Stomach (tissue), 9 donors: ENCODE data around the gene GCHFR. TPM values are rescaled to one million over a fixed set of nuclear protein-coding genes. Genes with fewer than 3 reads are reported as not detected.

ENCODE experiments used
- DNase-seq, 2 donors: peaks; one replicate each; pipeline versions ENCODE4 v3.0.0 to v3.0.0-alpha.2; 2013 to 2019
- H3K27ac ChIP-seq, 5 donors: fragments of 200-600 bp in 4 of 5; sonication (generic) in 4 of 5; one replicate each; pipeline ENCODE4 v1.5.1; 2013 to 2019; ENCODE audit warnings: mild to moderate bottlenecking in 1 of 5, moderate library complexity in 1 of 5
- H3K27me3 ChIP-seq, 3 donors: fragments of 200-600 bp; sonication (generic); one replicate each; pipeline ENCODE4 v1.5.1; 2017 to 2019; ENCODE audit warnings: mixed run types in 1 of 3
- H3K36me3 ChIP-seq, 4 donors: fragments of 200-600 bp; sonication (generic); 1 replicate in 3 of 4; 2 replicates in 1 of 4; pipeline ENCODE4 v1.5.1; 2016 to 2019
- H3K4me1 ChIP-seq, 4 donors: fragments of 200-600 bp; sonication (generic); one replicate each; pipeline ENCODE4 v1.5.1; 2016 to 2019
- H3K4me3 ChIP-seq, 4 donors: fragments of 200-600 bp; sonication (generic) in 3 of 4; one replicate each; pipeline ENCODE4 v1.5.1; 2016 to 2019; ENCODE audit warnings: mild to moderate bottlenecking in 1 of 4
- H3K9me3 ChIP-seq, 4 donors: fragments of 200-600 bp; sonication (generic); one replicate each; pipeline ENCODE4 v1.5.1; 2016 to 2019
- EP300 ChIP-seq: sonication (generic); formaldehyde crosslinking; IDR thresholded peaks from one replicate; pipeline ENCODE4 v1.6.1; 2017; ENCODE audit warnings: antibody characterized with exemption
- POLR2A ChIP-seq, 4 donors: fragments of 450-650 bp; IDR thresholded peaks; one replicate each; pipeline ENCODE4 v1.6.1; 2016; ENCODE audit warnings: antibody characterized with exemption in 4 of 4, control low read depth in 2 of 4, mild to moderate bottlenecking in 1 of 4, moderate library complexity in 1 of 4
- POLR2AphosphoS5 ChIP-seq, 3 donors: sonication (generic); formaldehyde crosslinking; IDR thresholded peaks; one replicate each; pipeline ENCODE4 v1.6.1; 2016; ENCODE audit warnings: antibody characterized with exemption in 3 of 3
- WGBS, 5 donors: extraction: QIAGEN DNeasy Blood & Tissue Kit in 3 of 5; methylation state at CpG; one replicate each; pipeline versions ENCODE4 v1.1.5 to v1.1.7; 2013 to 2018; 5-methylcytosine and 5-hydroxymethylcytosine counted together
- intact Hi-C: fragments of 100-400 bp; cut with DNase I; formaldehyde crosslinking; loops from one replicate; pipeline ENCODE4 v1.15.1; 2023; ENCODE audit warnings: low total_unique reads
- polyA plus RNA-seq, 3 donors: library from polyadenylated mRNA; stranded (reverse); fragments of 200-250 nt; gene quantifications; one replicate each; pipeline ENCODE4 v1.2.3, GENCODE V29; 2013
- total RNA-seq, 5 donors: library from RNA; depleted of rRNA; stranded (reverse); fragments of >200 nt; gene quantifications; one replicate each; pipeline versions ENCODE4 v1.1.0 to v1.2.3, GENCODE V29; 2014 to 2016
- TF ChIP-seq, protein P1 (sequence below), 7 experiments: fragments of 450-650 bp in 4 of 7; fragments of 200-600 bp in 3 of 7; sonication (generic) in 3 of 7; IDR thresholded peaks; one replicate each; pipeline ENCODE4 v1.5.1; 2016 to 2019; ENCODE audit warnings: antibody characterized with exemption in 7 of 7, control low read depth in 2 of 7, mild to moderate bottlenecking in 1 of 7
- donor health status: healthy with polysubstance abuse.
- donor health status: Bipolar disorder and iron deficiency.
- donor health status: healthy.

Gene GCHFR
- total and polyA plus RNA-seq, 8 donors, result 1.3 to 37.4 (median 17.5) TPM; not detected in 2

DNA sequence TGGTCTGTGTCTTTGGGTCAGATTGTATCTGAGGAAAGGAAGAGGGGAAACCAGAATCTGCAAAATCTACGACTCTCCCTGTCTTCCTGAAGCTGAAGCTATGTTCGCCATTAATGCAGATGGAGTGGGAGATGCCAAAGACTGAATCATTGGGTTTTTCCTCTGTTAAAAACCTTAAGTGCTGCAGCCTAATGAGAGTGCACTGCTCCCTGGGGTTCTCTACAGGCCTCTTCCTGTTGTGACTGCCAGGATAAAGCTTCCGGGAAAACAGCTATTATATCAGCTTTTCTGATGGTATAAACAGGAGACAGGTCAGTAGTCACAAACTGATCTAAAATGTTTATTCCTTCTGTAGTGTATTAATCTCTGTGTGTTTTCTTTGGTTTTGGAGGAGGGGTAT is 32.8 kb upstream of the GCHFR start:
- no peaks in the 10 kb centered on the region for H3K27me3 ChIP-seq
- peaks cover 4 to 68% (median 45%) of the 10 kb centered on the region in 4 donors for H3K36me3 ChIP-seq
- no peak overlapping the region for H3K4me3 ChIP-seq
- H3K4me1 ChIP-seq, result no peaks in the 10 kb centered on the region
- H3K9me3 ChIP-seq, result no peaks in the 10 kb centered on the region
- TF ChIP-seq, protein P1, sequence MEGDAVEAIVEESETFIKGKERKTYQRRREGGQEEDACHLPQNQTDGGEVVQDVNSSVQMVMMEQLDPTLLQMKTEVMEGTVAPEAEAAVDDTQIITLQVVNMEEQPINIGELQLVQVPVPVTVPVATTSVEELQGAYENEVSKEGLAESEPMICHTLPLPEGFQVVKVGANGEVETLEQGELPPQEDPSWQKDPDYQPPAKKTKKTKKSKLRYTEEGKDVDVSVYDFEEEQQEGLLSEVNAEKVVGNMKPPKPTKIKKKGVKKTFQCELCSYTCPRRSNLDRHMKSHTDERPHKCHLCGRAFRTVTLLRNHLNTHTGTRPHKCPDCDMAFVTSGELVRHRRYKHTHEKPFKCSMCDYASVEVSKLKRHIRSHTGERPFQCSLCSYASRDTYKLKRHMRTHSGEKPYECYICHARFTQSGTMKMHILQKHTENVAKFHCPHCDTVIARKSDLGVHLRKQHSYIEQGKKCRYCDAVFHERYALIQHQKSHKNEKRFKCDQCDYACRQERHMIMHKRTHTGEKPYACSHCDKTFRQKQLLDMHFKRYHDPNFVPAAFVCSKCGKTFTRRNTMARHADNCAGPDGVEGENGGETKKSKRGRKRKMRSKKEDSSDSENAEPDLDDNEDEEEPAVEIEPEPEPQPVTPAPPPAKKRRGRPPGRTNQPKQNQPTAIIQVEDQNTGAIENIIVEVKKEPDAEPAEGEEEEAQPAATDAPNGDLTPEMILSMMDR (IDR thresholded peaks at IDR 0.05), result no peak
- no peak for TF ChIP-seq EP300
- no peak for TF ChIP-seq POLR2A (IDR thresholded peaks at IDR 0.05)
- TF ChIP-seq POLR2AphosphoS5 (IDR thresholded peaks at IDR 0.05), result no peak
- DNase-seq, result peak in 1 of 2 donors; percentile 20
- WGBS, 5 donors, result 63 to 89% (median 79%) methylated on average over 3 of the region's 3 CpGs
- H3K27ac ChIP-seq, result no peak overlapping the region
- intact Hi-C loops, result no loop called here

DNA sequence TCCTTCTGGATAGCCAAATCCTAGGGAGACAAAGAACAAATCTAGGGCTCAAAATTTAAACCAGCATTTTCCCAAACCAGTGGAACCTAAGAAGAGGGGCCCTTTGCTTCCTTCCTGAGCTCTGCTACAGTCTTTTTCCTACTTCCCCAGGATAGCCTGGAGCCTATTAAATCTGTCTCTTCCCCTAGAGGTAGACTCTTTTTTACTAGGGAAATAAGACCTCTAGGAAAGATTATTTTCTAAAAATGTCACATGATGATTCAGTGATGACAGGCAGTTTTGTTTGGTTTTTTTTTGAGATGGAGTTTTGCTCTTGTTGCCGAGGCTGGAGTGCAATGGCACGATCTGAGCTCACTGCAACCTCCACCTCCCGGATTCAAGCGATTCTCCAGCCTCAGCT is 27.3 kb upstream of the GCHFR start:
- H3K4me3 ChIP-seq, result no peak overlapping the region
- H3K36me3 ChIP-seq, result peaks cover 43 to 100% (median 96%) of the 10 kb centered on the region in 4 donors
- H3K4me1 ChIP-seq, result no peaks in the 10 kb centered on the region
- DNase-seq, result no peak
- intact Hi-C loops, result no loop called here
- no peaks in the 10 kb centered on the region for H3K9me3 ChIP-seq
- WGBS, 5 donors, result 88 to 93% (median 91%) methylated on average over 4 of the region's 4 CpGs
- H3K27me3 ChIP-seq, result no peaks in the 10 kb centered on the region
- H3K27ac ChIP-seq, result no peak overlapping the region
- TF ChIP-seq EP300 (no peak), POLR2AphosphoS5 (IDR thresholded peaks at IDR 0.05) (no peak), POLR2A (IDR thresholded peaks at IDR 0.05) (no peak)
- TF ChIP-seq, protein P1 (IDR thresholded peaks at IDR 0.05), result no peak

DNA sequence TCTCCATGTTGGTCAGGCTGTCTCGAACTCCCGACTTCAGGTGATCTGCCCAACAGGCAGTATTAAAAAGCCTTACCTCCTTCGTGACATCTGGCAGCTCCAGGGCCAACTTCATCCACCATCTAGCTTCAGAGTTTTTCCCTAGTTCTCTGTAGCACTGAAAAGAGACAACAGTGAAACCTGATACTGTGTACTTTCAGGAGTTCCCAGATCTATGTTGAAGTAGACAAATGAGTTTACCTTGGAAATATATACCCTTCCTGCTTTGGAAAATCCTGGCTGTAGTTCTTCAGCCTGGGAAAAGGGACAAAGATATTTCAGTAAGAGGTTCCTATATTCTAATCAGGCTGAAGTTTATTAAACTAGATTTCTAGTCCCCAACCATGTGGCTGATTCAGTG is 26.8 kb upstream of the GCHFR start:
- TF ChIP-seq POLR2AphosphoS5 (IDR thresholded peaks at IDR 0.05) (no peak), POLR2A (IDR thresholded peaks at IDR 0.05) (no peak), EP300 (no peak)
- TF ChIP-seq, protein P1 (IDR thresholded peaks at IDR 0.05), result no peak

DNA sequence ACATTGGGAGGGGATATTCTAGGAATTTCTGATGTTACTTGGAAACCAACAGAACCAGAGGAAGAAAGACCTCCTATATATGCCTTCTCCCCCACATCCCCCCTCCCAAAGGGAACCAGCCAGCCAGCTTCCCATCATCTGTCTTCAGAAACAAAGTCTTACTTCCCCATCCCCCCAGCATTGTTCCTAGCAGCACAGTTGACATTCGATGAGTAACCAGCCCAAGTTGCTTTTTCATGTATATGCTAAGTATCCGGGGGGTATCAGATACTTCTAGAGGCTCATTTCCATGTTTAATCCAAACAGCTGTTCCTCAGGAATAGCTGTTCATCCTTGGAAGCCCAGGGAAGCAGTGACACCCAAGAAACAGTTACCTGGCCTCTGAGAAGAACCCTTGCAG is 24.8 kb upstream of the GCHFR start:
- H3K27me3 ChIP-seq, result no peaks in the 10 kb centered on the region
- TF ChIP-seq EP300, result no peak
- TF ChIP-seq, protein P1 (IDR thresholded peaks at IDR 0.05), result no peak
- no peak for TF ChIP-seq POLR2AphosphoS5 (IDR thresholded peaks at IDR 0.05)
- no peak for TF ChIP-seq POLR2A (IDR thresholded peaks at IDR 0.05)
- no peak overlapping the region for H3K4me3 ChIP-seq
- H3K36me3 ChIP-seq, result peaks cover 62 to 100% (median 100%) of the 10 kb centered on the region in 4 donors
- no peaks in the 10 kb centered on the region for H3K4me1 ChIP-seq
- DNase-seq, result no peak
- intact Hi-C loops, result no loop called here
- no peak overlapping the region for H3K27ac ChIP-seq
- no peaks in the 10 kb centered on the region for H3K9me3 ChIP-seq
- 40 to 78% (median 63%) methylated on average over 2 of the region's 2 CpGs for WGBS, 5 donors

More for the DNA sequence above, 26.8 kb upstream of the GCHFR start:
- Histone ChIP-seq H3K36me3 (peaks cover 43 to 100% (median 99%) of the 10 kb centered on the region in 4 donors), H3K9me3 (no peaks in the 10 kb centered on the region), H3K4me3 (no peak overlapping the region), H3K27me3 (no peaks in the 10 kb centered on the region), H3K27ac (no peak overlapping the region), H3K4me1 (no peaks in the 10 kb centered on the region)
- intact Hi-C loops, result no loop called here
- 56 to 82% (median 70%) methylated on average over 3 of the region's 3 CpGs for WGBS, 5 donors
- no peak for DNase-seq
